Loucy (cell line): ENCODE measurements around the gene GBX2.

ENCODE experiments used
- CTCF ChIP-seq: fragments of 200-600 bp; sonication (generic); conservative IDR thresholded peaks from 2 replicates; pipeline ENCODE4 v1.5.1; 2014; ENCODE audit warnings: mild to moderate bottlenecking, antibody characterized with exemption, low read length
- EZH2phosphoT487 ChIP-seq: fragments of 200-600 bp; IDR thresholded peaks from 2 replicates; pipeline ENCODE4 v1.6.1; 2018; ENCODE audit warnings: antibody characterized with exemption, mild to moderate bottlenecking, moderate library complexity, borderline replicate concordance

- no peak for TF ChIP-seq CTCF
- no peak for TF ChIP-seq EZH2phosphoT487
Observed at GRCh38 chr2:236162882-236163470, 5.2 kb downstream of the GBX2 start.
